Limb (tissue), 2 donors: ENCODE measurements around the gene RHOB.

Source experiments
- DNase-seq, 2 donors: peaks; one replicate each; pipeline ENCODE4 v3.0.0-alpha.2; 2016; ENCODE audit errors: extremely low spot score in 2 of 2

The RHOB gene

DNA sequence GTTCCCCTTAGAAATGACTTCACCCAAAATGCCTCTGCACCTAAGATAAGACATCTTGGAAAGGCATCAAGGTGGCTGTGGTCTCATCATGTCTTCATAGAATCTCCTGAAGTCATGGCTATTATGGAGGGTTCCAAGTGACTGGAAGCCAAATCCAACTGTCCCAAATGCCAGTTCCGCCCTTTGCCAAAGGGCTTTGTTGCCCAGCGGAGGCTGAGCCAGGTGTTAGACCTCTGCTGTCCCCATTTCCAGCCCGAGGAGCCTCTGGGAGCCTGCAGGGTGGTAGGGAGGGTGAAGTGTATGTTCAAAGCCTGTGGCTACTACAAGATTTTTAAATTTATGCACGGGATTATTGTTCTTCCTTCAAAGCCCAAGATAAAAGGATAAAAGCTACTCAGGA lies 25.7 kb downstream of the RHOB start:
- peak in 1 of 2 donors; percentile 9 for DNase-seq

DNA sequence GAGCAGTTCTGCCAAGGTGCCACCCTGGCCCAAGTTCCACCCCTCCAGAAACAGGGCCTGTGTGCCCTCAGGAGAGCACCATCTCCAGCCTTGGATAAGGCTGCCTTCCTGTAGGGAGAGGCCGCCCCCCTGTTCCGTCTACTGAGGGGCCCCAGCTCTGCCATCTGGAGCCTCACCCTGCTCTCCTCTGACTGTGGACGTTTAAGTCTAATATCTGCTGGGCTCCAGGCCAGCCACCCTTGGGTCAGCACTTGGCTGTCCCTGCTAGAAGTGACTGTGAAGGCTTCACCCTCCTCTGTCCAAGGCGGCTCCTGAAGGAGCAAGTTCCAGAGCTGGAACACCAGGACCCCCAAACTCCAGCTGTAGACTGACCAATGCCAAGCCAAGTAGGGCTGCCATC lies 26.3 kb downstream of the RHOB start:
- DNase-seq = peak in 1 of 2 donors; percentile 18

GRCh38 chr2:20474757-20475566 lies 28.1 kb downstream of the RHOB start:
- DNase-seq = peak in 1 of 2 donors; percentile 19

DNA sequence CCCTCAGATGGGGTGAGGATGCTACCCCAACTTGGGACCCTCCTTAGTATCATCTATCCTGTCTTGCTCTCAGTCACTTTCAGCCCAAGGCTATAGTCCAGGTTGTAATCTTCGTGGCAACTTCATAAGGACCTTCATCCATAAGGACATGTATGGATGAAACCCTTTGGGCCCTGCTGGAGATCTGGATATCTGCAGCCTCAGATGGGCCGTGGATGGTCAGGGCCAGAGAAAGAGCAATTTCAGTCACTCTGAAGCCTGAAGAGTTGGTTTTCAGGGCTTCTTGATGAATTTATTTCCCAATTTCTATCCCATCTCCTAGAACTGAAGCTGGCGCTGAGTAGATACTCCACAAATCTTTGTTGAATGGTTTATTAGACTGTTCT lies 28.7 kb downstream of the RHOB start:
- DNase-seq = peak in 1 of 2 donors; percentile 5

DNA sequence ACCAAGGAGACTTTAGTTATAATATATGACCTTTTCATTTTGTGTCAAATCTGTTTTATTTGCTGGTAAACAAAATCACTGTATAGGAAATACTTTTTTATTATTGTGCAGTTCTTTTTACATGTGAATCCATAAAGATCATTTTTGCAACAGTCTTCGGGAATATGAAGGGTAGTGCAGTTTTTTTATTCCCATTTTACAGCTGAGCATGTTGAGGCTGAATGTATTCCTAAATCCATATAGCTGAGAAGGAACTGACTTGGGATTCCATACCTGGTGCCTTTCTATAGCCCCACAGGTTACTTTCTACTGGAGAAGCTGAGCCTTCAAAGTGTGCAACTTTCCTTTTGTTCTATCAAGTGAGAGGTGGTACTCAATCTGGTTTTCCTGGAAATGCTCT lies 29.6 kb downstream of the RHOB start:
- no peak for DNase-seq

GRCh38 chr2:20476950-20477349 lies 30.1 kb downstream of the RHOB start:
- no peak for DNase-seq

DNA sequence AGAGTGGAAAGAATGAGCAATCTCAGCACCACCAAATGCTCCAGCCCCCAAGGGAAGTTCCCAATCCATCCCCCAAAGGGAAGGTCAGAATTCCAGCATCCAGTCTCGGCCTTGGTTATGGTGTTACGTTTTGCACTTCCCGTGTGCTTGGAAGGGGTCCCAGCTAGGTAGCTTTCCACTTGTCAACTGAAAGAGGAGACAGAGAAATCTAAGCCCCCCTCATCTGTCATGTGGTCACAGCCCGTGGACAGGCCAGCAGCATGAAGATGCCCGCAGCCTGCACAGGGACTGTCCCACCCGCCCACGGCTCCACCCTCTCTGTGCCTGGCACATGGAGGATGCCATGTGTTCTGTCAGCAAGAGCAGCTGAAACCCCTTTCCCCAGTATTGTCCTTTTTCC lies 32.1 kb downstream of the RHOB start:
- peak in 1 of 2 donors; percentile 4 for DNase-seq

- no peak for DNase-seq
Observed at GRCh38 chr2:20479835-20480234, 33.0 kb downstream of the RHOB start.

- DNase-seq = no peak
Observed at GRCh38 chr2:20480913-20481312, 34.0 kb downstream of the RHOB start.

DNA sequence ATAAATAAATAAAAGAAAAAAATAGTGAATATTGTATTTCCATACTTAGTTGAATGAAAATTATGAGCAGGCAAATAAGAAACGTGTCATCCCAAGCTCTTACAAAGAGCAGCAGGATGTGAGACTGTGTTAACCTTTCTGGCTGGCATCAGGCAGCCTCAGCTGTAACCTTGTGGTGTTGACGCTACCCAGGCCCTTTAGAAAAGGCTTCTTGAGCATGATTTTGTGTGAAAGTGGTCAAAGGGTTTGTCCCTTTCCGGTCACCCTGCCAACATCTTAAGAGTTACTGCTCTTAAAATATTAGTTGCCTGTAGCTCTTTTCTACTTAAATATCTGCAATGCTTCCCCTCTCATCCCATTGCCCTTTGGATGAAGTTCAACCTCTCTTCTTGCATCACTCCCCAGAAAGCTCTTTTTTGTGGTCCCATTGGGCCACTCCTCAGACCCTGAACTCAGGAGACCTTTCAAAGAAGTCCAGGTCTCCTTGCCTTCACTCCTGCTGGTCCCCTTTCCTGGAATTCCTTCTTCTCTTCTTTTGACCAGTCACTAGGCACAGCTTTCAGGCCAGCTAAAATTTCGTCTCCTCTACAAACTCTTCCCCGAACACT lies 35.0 kb downstream of the RHOB start:
- no peak for DNase-seq

- no peak for DNase-seq
Observed at GRCh38 chr2:20482725-20483124, 35.9 kb downstream of the RHOB start.

- no peak for DNase-seq
Observed at GRCh38 chr2:20483194-20483895, 36.5 kb downstream of the RHOB start.

- no peak for DNase-seq
Observed at GRCh38 chr2:20484034-20484617, 37.3 kb downstream of the RHOB start.

- no peak for DNase-seq
Observed at GRCh38 chr2:20484810-20485611, 38.1 kb downstream of the RHOB start.

- peak in 1 of 2 donors; percentile 18 for DNase-seq
Observed at GRCh38 chr2:20485612-20486388, 38.9 kb downstream of the RHOB start.

- DNase-seq = peak in 1 of 2 donors; percentile 14
Observed at GRCh38 chr2:20486571-20486970, 39.7 kb downstream of the RHOB start.

GRCh38 chr2:20487030-20487391 lies 40.1 kb downstream of the RHOB start:
- DNase-seq = peak in 1 of 2 donors; percentile 25

DNA sequence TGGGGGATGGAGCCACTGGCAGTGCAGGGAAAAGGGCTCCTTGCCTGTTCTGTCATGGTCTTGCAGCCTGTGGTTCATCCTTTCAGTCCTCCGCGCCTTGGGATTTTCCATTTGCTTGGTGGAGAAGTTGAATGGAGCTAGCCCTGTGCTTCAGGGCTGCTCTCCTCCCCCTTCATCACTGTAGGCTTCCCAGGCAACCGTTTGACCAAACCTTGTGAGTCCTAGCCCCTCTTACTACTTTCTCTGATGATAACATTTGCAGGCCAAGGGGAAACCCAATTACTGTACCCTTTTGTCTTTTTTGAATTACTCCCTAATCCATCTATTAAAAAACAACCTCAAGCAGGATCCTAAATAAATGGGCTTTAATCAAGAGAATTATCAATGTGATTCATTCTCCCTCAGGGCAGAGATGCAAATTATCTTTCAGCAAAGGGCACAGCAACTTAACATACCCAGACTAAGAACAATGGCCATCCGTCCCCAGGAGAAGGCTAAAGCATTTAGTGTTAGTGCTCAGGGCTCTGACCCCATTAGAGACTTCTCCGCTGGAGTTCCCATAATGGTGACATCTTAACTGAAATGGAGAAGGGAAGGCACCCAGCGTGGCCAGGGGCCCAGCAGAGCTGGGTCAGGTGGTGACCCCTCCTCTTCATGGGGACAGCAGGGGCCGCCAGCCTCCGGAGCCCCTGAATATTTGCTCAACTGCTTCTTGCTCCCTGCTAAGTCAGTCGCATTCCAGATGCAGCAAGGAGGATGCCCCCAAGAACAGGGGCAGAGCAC lies 40.7 kb downstream of the RHOB start:
- DNase-seq = peak in 1 of 2 donors; percentile 29

- peak in 1 of 2 donors; percentile 26 for DNase-seq
Observed at GRCh38 chr2:20488201-20488641, 41.3 kb downstream of the RHOB start.

DNA sequence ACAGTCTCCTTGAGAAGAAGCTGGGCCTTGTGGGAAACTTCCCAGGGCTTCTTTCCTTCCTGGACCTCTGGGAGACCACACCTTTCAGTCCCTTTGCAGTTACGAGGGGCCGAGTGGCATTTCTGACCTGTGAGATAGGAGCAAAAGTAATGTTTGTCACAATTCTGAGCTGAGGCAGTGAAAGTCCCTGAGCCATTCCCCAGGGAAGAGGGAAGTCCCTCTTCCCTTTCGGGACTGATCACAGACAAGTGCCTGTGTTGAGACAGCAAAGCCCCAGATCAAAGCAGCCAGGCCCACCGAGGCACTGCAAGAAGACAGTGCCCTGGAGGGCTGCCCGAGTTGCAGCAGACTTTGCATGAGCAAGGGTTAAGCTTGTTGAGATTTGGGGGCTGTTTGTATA lies 41.9 kb downstream of the RHOB start:
- no peak for DNase-seq
